HG03442 (cell line): ENCODE data around the gene CLMN.
"Not testable (repeated sequence)": the region's sequence is repeated elsewhere in the genome, so short reads cannot be mapped to it uniquely, and the experiment has no call there.

Source experiments
- ATAC-seq: cut with Tn5 transposase; IDR thresholded peaks from one replicate; pipeline ENCODE4 v1.9.1; 2021; ENCODE audit warnings: mild to moderate bottlenecking, moderate library complexity; ENCODE audit not compliant: unreplicated experiment

CLMN gene

GRCh38 chr14:95225251-95225887, 94.3 kb downstream of the CLMN start:
- no peak for ATAC-seq

- no peak for ATAC-seq
Measured at GRCh38 chr14:95222870-95223398, 96.8 kb downstream of the CLMN start.

- ATAC-seq: no peak
Measured at GRCh38 chr14:95222151-95222631, 97.5 kb downstream of the CLMN start.

GRCh38 chr14:95221531-95221930, 98.2 kb downstream of the CLMN start:
- no peak for ATAC-seq

GRCh38 chr14:95220663-95221231, 99.0 kb downstream of the CLMN start:
- no peak for ATAC-seq

- ATAC-seq: no peak
Measured at GRCh38 chr14:95218472-95219193, 101.1 kb downstream of the CLMN start.

- no peak for ATAC-seq
Measured at GRCh38 chr14:95218006-95218405, 101.7 kb downstream of the CLMN start.

- no peak for ATAC-seq
Measured at GRCh38 chr14:95217391-95217900, 102.3 kb downstream of the CLMN start.

GRCh38 chr14:95216008-95216407, 103.7 kb downstream of the CLMN start:
- ATAC-seq: no peak

- no peak for ATAC-seq
Measured at GRCh38 chr14:95215094-95215725, 104.5 kb downstream of the CLMN start.

- no peak for ATAC-seq
Measured at GRCh38 chr14:95213774-95214173, 105.9 kb downstream of the CLMN start.

- ATAC-seq: no peak
Measured at GRCh38 chr14:95211721-95212504, 107.8 kb downstream of the CLMN start.

- no peak for ATAC-seq
Measured at GRCh38 chr14:95210699-95211098, 109.0 kb downstream of the CLMN start.

- ATAC-seq: no peak
Measured at GRCh38 chr14:95208598-95208997, 111.1 kb downstream of the CLMN start.

- no peak for ATAC-seq
Measured at GRCh38 chr14:95207475-95208233, 112.1 kb downstream of the CLMN start.

GRCh38 chr14:95206534-95206933, 113.2 kb downstream of the CLMN start:
- ATAC-seq: no peak

- ATAC-seq: no peak
Measured at GRCh38 chr14:95204705-95205104, 115.0 kb downstream of the CLMN start.

GRCh38 chr14:95201745-95202144, 118.0 kb downstream of the CLMN start:
- ATAC-seq: not testable (repeated sequence)

GRCh38 chr14:95200404-95200803, 119.3 kb downstream of the CLMN start:
- ATAC-seq: no peak
